Peyer's patch (tissue), 4 donors: ENCODE results near the gene RNF182.

ENCODE experiments used
- POLR2A ChIP-seq, 2 donors: fragments of 450-650 bp; IDR thresholded peaks; one replicate each; pipeline ENCODE4 v1.5.1; 2017; ENCODE audit warnings: antibody characterized with exemption in 2 of 2, mild to moderate bottlenecking in 2 of 2, moderate library complexity in 2 of 2
- TF ChIP-seq, protein P1 (sequence below), 6 experiments: fragments of 450-650 bp in 4 of 6; fragments of 200-600 bp in 2 of 6; sonication (generic) in 1 of 6; IDR thresholded peaks; one replicate each; pipeline ENCODE4 v1.5.1; 2017 to 2019; ENCODE audit warnings: antibody characterized with exemption in 6 of 6, mild to moderate bottlenecking in 3 of 6, moderate library complexity in 1 of 6

DNA sequence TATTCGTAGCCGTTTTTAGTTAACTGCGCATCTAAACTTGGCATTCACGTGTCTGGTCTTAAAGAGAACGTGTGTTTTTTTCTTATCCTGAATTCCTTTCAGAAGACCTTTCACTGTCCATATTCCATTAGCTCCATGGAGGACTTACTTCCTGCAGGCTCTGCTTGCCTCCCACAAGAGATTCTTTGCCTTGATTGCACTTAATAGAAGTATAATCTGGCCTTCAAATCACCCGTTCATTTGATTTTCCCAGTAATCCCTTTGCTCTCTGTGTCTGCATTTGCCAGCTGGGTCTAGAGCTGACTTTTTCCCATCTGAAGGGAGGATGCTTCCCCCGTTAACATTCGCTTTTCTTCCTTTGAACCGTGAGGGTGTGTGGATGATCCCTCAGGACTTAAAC is 79.5 kb downstream of the RNF182 start:
- TF ChIP-seq, protein P1, sequence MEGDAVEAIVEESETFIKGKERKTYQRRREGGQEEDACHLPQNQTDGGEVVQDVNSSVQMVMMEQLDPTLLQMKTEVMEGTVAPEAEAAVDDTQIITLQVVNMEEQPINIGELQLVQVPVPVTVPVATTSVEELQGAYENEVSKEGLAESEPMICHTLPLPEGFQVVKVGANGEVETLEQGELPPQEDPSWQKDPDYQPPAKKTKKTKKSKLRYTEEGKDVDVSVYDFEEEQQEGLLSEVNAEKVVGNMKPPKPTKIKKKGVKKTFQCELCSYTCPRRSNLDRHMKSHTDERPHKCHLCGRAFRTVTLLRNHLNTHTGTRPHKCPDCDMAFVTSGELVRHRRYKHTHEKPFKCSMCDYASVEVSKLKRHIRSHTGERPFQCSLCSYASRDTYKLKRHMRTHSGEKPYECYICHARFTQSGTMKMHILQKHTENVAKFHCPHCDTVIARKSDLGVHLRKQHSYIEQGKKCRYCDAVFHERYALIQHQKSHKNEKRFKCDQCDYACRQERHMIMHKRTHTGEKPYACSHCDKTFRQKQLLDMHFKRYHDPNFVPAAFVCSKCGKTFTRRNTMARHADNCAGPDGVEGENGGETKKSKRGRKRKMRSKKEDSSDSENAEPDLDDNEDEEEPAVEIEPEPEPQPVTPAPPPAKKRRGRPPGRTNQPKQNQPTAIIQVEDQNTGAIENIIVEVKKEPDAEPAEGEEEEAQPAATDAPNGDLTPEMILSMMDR (IDR thresholded peaks at IDR 0.05): no peak
- TF ChIP-seq POLR2A (IDR thresholded peaks at IDR 0.05): no peak
